ENCODE measurements around the gene SLC24A3.

The SLC24A3 gene

DNA sequence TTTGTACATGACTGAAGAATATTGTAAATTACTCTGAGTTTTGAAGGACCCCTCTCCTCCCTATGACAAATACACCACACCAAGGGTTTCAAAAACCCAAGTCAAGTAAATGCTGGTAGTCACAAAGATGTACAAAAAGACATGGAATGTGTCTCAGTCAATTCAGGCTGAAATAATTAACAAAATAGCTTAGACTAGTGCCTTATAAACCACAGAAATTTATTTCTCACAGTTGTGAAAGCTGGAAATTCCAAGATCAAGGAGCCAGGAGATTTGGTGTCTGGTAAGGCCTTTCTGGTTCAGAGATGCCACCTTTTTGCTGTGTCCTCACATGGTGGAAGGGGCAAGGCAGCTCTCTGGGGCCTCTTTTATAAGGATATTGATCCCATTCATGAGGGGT is 343.3 kb downstream of the SLC24A3 start:
- no peaks in the 10 kb centered on the region for H3K27me3 ChIP-seq (replicated peaks; ENCODE audit: control insufficient read depth, insufficient read depth, low read length)
- DNase-seq (ENCODE audit: extremely low read depth, insufficient read length): no peak
- no peak overlapping the region for H3K4me3 ChIP-seq (replicated peaks; ENCODE audit: low read depth, low read length)
- no peaks in the 10 kb centered on the region for H3K36me3 ChIP-seq (ENCODE audit: control insufficient read depth, insufficient read depth, low read length)
- TF ChIP-seq CTCF (IDR thresholded peaks at IDR 0.05; ENCODE audit: insufficient read depth, low read length, poor library complexity, severe bottlenecking): no peak

- no peaks in the 10 kb centered on the region for H3K27me3 ChIP-seq (replicated peaks; ENCODE audit: control insufficient read depth, insufficient read depth, low read length)
- no peaks in the 10 kb centered on the region for H3K36me3 ChIP-seq (ENCODE audit: control insufficient read depth, insufficient read depth, low read length)
- no peak for DNase-seq (ENCODE audit: extremely low read depth, insufficient read length)
Observed at GRCh38 chr20:19557291-19557690, 344.8 kb downstream of the SLC24A3 start.

GRCh38 chr20:19560881-19561480 is 348.5 kb downstream of the SLC24A3 start:
- TF ChIP-seq CTCF (IDR thresholded peaks at IDR 0.05; ENCODE audit: insufficient read depth, low read length, poor library complexity, severe bottlenecking): no peak
- Histone ChIP-seq H3K27me3 (replicated peaks; ENCODE audit: control insufficient read depth, insufficient read depth, low read length) (no peaks in the 10 kb centered on the region; the same call in none of the 2 replicates), H3K36me3 (ENCODE audit: control insufficient read depth, insufficient read depth, low read length) (no peaks in the 10 kb centered on the region), H3K4me3 (replicated peaks; ENCODE audit: low read depth, low read length) (no peak overlapping the region)
- no peak for DNase-seq (ENCODE audit: extremely low read depth, insufficient read length)

More at GRCh38 chr20:19557291-19557690, 344.8 kb downstream of the SLC24A3 start:
- no peak for TF ChIP-seq CTCF (IDR thresholded peaks at IDR 0.05; ENCODE audit: insufficient read depth, low read length, poor library complexity, severe bottlenecking)
- H3K4me3 ChIP-seq (replicated peaks; ENCODE audit: low read depth, low read length): no peak overlapping the region

DNA sequence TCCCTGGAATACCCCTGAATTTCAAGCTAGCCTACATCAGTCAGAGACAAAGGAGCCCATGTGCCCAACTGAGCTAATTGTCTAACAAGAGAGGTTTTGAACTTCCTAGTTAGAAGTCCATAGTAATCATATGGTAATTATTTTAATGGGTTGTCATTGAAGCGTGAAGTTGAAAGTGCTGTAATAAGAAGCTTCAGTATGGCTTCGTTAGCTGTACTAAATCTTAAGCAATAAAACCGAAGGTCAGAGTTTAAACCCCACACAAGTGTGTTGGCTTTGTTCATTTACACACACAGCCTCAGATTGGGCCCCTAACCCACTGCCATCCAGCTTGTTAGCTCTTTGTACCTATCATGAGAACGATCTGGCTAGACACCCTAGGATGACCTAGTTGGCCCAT is 350.0 kb downstream of the SLC24A3 start:
- no peak overlapping the region for H3K4me3 ChIP-seq (replicated peaks; ENCODE audit: low read depth, low read length)
- TF ChIP-seq CTCF (IDR thresholded peaks at IDR 0.05; ENCODE audit: insufficient read depth, low read length, poor library complexity, severe bottlenecking): no peak
- no peaks in the 10 kb centered on the region for H3K36me3 ChIP-seq (ENCODE audit: control insufficient read depth, insufficient read depth, low read length)
- no peak for DNase-seq (ENCODE audit: extremely low read depth, insufficient read length)
- H3K27me3 ChIP-seq (replicated peaks; ENCODE audit: control insufficient read depth, insufficient read depth, low read length): no peaks in the 10 kb centered on the region; the same call in none of the 2 replicates

- no peak for DNase-seq (ENCODE audit: extremely low read depth, insufficient read length)
- no peaks in the 10 kb centered on the region; the same call in none of the 2 replicates for H3K27me3 ChIP-seq (replicated peaks; ENCODE audit: control insufficient read depth, insufficient read depth, low read length)
- TF ChIP-seq CTCF (IDR thresholded peaks at IDR 0.05; ENCODE audit: insufficient read depth, low read length, poor library complexity, severe bottlenecking): no peak
- no peak overlapping the region for H3K4me3 ChIP-seq (replicated peaks; ENCODE audit: low read depth, low read length)
- no peaks in the 10 kb centered on the region for H3K36me3 ChIP-seq (ENCODE audit: control insufficient read depth, insufficient read depth, low read length)
Observed at GRCh38 chr20:19564261-19564660, 351.8 kb downstream of the SLC24A3 start.

DNA sequence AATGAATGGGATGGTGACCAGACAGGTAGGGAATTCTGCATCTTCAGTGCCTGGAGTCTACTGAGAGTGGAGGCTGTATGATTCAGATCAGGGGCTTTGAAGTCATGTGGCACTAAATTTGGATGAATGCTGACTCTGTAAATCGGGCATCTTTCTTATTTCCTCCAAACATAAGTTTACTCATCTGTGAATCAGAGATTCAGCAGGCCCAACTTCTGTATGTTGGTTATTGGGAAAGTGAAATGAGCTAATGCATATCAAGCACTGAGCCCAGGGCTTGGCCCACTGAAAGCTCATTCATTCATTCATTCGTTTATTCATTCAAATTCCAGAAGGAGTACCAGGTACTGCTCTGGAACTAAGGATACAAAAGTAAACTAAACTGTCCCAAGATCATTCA is 353.3 kb downstream of the SLC24A3 start:
- TF ChIP-seq CTCF (IDR thresholded peaks at IDR 0.05; ENCODE audit: insufficient read depth, low read length, poor library complexity, severe bottlenecking): no peak
- no peak overlapping the region for H3K4me3 ChIP-seq (replicated peaks; ENCODE audit: low read depth, low read length)
- no peaks in the 10 kb centered on the region for H3K36me3 ChIP-seq (ENCODE audit: control insufficient read depth, insufficient read depth, low read length)
- H3K27me3 ChIP-seq (replicated peaks; ENCODE audit: control insufficient read depth, insufficient read depth, low read length): no peaks in the 10 kb centered on the region; the same call in none of the 2 replicates
- no peak for DNase-seq (ENCODE audit: extremely low read depth, insufficient read length)
